ENCODE data around the gene HOMER2.
A peak's percentile ranks its signal among the peaks of the same experiment; 100 is the strongest.
"Not testable (repeated sequence)": the region's sequence is repeated elsewhere in the genome, so short reads cannot be mapped to it uniquely, and the experiment has no call there.

The HOMER2 gene

DNA sequence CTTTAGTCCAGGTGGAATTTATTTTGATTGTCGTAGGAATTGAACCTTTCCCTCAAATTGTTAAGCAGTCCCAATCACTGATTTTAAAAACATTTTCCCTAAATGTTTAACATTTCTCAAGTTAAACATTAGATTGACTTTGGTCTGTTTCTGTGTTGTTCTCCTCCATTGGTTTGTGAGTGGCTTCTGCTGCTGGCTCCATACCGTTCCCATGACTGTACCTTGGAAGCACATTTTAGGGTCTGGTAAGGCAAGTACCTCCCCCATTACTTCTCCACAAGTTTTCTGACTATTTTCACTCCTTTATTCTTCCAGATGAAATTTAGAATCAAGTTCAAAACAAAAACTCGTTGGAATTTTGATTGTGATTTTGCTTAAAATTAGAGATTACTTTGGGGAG, 131.1 kb downstream of the HOMER2 start:
- H3K4me3 ChIP-seq (ENCODE audit: low read depth, low read length); DNase-seq (ENCODE audit: low read depth): not testable (repeated sequence)

DNA sequence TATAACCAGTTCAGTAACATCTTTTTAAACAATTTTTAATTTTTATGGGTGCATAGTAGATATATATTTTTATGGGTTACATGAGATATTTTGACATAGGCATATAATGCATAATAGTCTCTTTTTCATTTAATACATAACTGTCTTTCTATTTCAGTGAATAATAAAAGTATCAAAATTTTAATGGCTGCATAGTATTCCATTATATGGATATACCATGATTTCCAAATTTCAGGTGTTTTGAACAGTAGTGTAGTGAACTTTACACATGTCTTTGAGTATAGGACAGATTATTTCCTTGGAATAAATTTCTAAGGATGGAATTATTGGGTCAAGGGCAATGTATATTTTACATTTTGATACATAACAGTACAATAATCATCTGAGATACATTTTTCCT, 132.4 kb downstream of the HOMER2 start:
- no peak for DNase-seq (ENCODE audit: low read depth)

DNA sequence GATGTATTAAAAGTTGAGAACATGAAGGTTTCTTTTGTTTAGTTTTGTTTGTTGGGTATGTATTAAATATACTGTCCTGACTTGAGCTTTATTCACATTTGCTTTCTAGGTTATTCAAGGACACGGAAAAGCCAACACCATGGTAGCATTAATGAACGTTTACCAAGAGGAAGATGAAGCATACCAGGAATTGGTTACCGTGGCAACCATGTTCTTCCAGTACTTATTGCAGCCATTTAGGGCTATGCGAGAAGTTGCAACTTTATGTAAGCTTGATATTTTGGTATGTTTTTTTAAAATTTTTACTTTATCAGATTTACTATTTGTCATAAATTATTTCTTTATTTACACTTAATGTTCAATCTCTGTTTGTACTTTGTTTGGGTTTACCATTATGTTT, 139.5 kb downstream of the HOMER2 start:
- no peak for DNase-seq (ENCODE audit: low read depth)
- no peak overlapping the region for H3K4me3 ChIP-seq (ENCODE audit: low read depth, low read length)

More for the DNA sequence above, 132.4 kb downstream of the HOMER2 start:
- no peak overlapping the region for H3K4me3 ChIP-seq (ENCODE audit: low read depth, low read length)

DNA sequence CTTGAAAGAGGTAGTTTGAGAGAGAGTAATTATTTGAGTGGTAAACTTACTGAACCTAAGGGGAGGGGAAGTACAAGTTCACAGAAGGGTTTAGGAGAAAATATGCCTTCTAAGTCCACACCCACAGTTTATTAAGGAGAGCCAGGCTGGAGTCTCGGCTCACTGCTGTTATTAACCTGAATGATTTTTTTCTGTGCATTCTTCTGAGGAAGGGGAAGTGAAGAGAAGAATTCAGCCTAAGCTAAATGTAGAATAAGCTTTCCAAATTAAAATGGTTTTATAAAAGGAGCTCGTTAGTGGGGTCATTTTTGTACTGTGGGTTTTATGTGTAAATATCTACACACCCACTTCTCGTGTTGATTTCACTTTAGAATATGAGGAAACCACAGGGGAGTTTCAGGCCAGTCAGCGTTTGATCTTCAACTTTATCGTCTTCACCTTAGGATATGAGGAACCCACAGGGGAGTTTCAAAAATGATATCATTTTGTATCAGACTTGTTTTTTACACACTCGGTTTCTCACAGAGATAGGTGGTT, 141.6 kb downstream of the HOMER2 start:
- H3K4me3 ChIP-seq (ENCODE audit: low read depth, low read length) = peak overlapping the region; percentile 87
- no peak for DNase-seq (ENCODE audit: low read depth)

DNA sequence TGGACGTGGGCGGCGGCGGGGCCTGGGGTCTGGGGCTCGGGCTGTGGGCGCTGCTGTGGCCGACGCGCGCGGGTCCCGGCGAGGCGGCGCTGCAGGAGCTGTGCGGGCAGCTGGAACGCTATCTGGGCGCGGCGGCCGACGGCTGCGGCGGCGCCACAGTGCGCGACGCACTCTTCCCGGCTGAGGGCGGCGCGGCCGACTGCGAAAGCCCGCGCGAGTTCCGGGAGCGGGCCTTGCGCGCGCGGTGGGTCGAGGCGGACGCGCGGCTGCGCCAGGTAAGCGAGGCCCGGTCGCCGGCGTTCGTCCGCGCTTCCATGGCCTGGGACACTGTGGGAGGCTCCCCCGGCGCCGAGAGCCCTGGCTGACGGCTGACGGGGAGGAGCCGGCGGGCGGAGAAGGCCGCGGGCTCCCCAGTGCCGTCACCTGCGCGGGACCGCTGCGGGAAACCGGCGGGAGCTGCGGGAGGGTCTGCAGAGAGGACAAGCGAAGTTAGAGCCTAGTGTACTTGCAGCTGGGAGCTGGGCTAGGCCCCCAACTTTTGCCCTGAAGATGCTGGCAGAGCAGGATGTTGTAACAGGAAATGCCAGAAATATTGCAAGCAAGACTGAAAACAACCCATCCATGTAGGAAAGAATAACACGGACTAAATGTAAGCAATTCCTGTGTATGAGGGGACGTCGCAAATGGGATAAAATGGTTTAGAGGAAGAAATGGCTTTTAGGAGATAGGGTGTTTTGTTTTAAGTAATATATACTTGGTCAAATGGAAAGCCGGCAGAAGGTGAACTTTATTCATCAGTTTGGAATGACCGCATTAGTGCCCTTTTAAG, 142.2 kb downstream of the HOMER2 start:
- DNase-seq (ENCODE audit: low read depth) = no peak
- peak overlapping the region; percentile 87 for H3K4me3 ChIP-seq (ENCODE audit: low read depth, low read length)

DNA sequence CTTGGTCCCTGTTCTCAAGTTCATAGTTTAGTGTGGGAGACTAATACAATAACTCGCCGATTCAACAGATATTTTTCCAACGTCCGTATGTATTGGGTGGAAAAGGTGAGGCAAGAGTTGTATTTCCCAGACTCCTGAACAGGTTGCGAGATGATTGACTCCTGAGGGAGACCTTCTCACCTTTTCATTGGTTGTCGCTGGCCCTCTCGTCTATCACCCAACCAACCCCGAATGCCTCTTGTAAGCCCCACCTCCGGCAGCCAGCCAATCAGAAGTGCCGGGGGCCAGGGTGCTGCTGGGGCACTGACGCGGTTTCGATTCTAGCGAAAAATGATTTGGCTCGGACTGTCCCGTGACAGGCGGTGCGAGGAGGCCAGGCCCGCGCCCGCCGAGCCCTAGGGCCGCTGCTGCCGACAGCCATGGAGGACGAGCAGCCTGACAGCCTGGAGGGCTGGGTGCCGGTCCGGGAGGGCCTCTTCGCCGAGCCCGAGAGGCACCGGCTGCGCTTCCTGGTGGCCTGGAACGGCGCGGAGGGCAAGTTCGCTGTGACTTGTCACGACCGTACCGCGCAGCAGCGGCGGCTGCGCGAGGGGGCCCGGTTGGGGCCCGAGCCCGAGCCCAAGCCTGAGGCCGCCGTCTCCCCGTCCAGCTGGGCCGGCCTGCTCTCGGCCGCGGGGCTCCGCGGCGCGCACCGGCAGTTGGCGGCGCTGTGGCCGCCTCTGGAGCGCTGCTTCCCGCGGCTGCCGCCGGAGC, 143.0 kb downstream of the HOMER2 start, which contains the start of gene WHAMM:
Gene WHAMM, plus strand, starts transcription at position 321 of the 753 bp plus-strand sequence. Its CDS starts 99 bp downstream, at position 420.
- peak; percentile 95 for DNase-seq (ENCODE audit: low read depth)
- H3K4me3 ChIP-seq (ENCODE audit: low read depth, low read length) = peak within 1 kb of the TSS; percentile 87

DNA sequence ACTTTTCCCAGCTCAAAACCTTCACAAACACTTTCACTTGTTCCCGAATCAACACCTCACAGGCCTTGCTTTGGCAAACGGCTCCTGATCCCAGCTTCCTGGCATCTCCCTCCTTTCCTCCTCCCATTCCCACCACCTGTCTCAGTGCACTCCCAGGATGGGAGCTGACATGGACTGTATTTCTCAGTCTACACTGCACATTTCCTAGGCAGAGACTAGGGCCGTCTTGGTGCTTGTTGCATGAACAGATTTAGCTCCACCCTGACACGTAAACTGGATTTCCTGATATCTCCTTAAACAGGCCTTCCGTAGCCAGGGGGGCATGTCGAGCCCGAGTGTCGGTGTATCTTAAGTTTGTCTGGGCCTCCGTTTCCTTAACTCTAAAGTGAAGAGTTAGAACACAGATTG, 143.9 kb downstream of the HOMER2 start:
- no peak for DNase-seq (ENCODE audit: low read depth)
- no peak overlapping the region for H3K4me3 ChIP-seq (ENCODE audit: low read depth, low read length)

DNA sequence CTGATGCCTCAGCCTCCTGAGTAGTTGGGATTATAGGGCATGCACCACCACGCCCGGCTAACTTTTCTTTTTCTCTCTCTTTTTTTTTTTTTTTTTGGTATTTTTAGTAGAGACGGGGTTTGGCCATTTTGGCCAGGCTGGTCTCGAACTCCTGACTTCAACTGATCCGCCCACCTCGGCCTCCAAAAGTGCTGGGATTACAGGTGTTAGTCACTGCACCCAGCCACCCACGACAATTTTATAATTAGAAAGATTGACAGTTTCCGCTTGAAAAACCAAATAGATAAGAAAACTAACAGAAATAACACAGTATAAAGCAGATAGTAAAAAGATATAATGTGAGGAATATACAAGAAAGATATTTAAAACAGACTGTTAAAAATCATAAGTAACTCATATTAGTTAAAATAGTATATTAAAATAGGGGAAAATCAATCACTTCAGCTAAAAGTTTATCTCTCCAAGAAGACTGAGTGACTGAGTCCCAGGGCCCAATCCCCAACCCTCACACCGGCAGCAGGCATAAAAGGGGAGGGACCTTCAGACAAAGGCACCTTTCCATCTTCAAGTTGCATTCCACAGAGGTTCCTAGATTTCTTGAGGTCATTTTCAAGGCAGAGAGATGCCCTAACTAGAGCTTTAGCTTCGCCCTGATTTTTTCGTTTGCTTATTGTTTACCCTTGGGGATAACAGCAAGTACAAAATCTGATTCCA, 144.4 kb downstream of the HOMER2 start:
- no peak overlapping the region for H3K4me3 ChIP-seq (ENCODE audit: low read depth, low read length)

DNA sequence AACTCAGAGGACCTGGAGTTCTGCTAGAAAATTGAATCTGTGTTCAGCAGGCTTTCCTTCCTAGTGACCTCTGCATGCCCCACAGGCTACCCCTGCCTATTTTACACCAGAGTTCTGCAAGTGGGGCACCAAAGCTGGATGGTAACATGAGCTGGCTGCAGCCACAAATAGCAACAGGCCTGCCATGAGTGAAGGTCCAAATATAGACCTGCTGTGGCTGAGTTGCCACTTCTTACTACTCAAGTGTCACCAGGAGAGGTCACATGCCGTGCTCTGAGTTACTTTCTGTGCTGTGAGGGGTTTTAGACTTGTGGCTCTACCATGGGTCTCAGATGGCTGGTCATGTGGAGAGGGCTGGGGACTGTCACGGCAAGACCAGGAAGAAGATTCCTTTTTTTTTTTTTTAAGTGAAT, 146.5 kb downstream of the HOMER2 start, which contains the start of gene FSD2:
Gene FSD2, minus strand, starts transcription at position 76 of the 413 bp plus-strand sequence. CDS start 18,679 bp downstream, outside the sequence.
- H3K4me3 ChIP-seq (ENCODE audit: low read depth, low read length) = no peak within 1 kb of the TSS
- no peak for DNase-seq (ENCODE audit: low read depth)

More for the DNA sequence above, 144.4 kb downstream of the HOMER2 start:
- no peak for DNase-seq (ENCODE audit: low read depth)

DNA sequence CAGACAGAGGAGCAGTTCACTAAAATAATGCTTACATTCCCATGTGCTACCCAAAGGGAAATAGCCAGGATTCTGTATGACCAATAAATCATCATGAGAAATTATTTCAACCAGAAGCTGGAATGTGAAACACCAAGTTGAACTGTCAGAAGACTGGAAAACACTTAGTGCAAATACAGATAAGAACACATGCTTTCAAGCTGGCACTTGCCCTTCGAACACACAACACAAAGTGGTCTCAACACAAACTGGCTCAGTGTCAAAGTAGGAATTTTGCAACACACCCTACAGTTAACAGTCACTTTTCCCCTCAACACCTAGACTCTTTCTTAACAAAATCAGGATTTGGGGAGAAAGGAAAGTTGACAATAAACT, 148.0 kb downstream of the HOMER2 start:
- DNase-seq (ENCODE audit: low read depth) = no peak
- H3K4me3 ChIP-seq (ENCODE audit: low read depth, low read length) = no peak overlapping the region

DNA sequence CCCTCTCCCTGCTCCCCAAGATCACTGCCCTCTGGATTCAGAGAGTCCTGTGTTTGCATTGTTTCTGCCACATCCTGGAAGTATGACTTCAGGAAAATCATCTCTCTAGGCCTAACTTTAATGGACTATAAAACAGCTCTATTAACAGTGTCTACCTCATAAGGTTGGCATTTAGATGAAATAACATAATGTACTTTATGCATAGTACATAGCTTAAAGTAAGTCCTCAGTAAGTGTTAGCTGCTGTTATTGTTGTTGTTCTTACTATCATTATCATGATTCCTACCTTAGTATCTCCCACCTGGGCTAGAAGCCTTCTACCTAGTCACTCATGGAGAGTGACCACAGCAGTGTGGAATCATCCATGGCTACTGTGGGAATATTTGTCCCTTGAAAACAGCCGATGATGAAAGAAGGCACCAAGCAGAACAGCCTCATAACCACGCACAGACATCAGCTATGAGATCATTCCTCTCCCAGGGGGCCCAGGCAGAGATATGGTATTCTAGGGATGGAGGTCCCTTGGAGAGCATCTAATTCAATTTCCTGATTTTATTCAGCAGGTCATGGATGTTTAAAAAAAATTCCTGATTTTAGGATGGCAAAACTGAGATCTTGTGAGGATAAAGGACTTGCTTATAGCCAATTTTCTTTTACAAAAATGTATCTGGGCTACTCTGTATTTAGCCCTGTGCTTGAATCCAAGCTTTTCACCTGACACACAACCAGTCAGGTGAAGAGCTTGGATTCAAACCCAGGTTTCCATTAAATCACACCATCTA, 148.5 kb downstream of the HOMER2 start:
- no peak overlapping the region for H3K4me3 ChIP-seq (ENCODE audit: low read depth, low read length)
- DNase-seq (ENCODE audit: low read depth) = peak; percentile 55

DNA sequence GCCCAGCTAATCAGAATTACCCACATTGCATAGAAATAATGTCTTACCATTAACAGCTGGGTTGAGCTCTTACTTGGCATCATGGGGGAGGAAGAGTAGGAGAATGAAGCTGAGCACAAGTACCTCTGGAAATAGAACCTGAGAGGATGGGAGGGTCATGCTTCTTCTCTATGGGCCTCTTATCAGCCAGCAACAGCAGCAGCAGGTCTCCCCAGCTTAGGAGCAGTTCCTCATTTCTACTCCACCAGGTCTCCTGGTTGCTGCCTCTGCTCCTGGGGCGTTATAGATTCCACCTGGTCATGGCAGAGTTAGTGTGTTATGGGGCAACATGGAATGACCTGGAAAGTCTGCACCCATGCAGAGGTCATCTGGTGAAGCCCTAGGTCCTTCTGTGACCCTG, 150.0 kb downstream of the HOMER2 start:
- no peak for DNase-seq (ENCODE audit: low read depth)
- H3K4me3 ChIP-seq (ENCODE audit: low read depth, low read length) = no peak overlapping the region

DNA sequence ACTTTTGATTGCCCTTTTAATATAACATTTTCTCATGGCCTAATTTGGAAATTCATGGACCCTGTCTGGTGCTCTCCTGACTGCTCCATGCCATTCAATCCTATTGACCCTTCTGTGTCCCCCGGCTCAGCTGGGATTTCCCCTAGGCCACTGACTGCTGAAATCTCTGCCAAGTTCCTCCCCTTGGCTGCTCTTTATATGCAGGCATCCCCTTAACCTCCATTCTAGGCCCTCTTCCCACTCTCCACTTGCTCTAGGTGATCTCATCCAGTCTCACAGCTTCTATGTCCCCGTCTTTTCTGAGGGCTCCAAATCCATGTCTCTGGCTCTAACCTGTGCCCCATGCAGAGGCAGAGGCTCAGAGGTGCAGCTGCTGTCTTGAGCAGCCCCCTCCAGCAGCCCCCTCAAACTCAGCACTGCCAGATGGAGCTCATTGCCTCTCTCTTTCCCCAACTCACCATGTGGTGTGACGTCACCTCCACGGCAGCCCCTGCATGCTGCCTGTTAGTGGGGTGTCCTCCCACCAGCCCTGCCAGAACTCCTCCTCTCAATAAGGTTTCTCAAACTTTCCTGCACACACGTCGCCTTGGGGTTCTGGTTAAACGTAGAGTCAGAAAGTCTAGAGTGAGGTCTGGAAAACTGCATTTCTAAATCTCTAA, 153.2 kb downstream of the HOMER2 start:
- DNase-seq (ENCODE audit: low read depth) = no peak
- no peak overlapping the region for H3K4me3 ChIP-seq (ENCODE audit: low read depth, low read length)
